HG03280 (cell line): ENCODE measurements around the gene OBP2B.

ENCODE experiments used
- ATAC-seq: cut with Tn5 transposase; IDR thresholded peaks from one replicate; pipeline ENCODE4 v1.9.1; 2021; ENCODE audit warnings: mild to moderate bottlenecking, moderate library complexity; ENCODE audit not compliant: unreplicated experiment

OBP2B gene

GRCh38 chr9:133202688-133203453, 6.2 kb downstream of the OBP2B start:
- no peak for ATAC-seq

GRCh38 chr9:133202145-133202513, 6.9 kb downstream of the OBP2B start:
- ATAC-seq = no peak

GRCh38 chr9:133201424-133202144, 7.5 kb downstream of the OBP2B start:
- no peak for ATAC-seq

GRCh38 chr9:133200631-133201030, 8.4 kb downstream of the OBP2B start:
- ATAC-seq = no peak

- no peak for ATAC-seq
These were observed 9.3 kb downstream of the OBP2B start for GRCh38 chr9:133199648-133200321.

- ATAC-seq = no peak
These were observed 14.0 kb downstream of the OBP2B start for GRCh38 chr9:133195029-133195428.

GRCh38 chr9:133194597-133194996, 14.5 kb downstream of the OBP2B start:
- ATAC-seq = no peak

- no peak for ATAC-seq
These were observed 17.1 kb downstream of the OBP2B start for GRCh38 chr9:133191989-133192388.

GRCh38 chr9:133189826-133190225, 19.2 kb downstream of the OBP2B start:
- ATAC-seq = no peak

GRCh38 chr9:133188843-133189180, 20.2 kb downstream of the OBP2B start:
- no peak for ATAC-seq

- no peak for ATAC-seq
These were observed 20.8 kb downstream of the OBP2B start for GRCh38 chr9:133188006-133188842.

GRCh38 chr9:133187561-133188005, 21.5 kb downstream of the OBP2B start:
- ATAC-seq = no peak

GRCh38 chr9:133186736-133187135, 22.3 kb downstream of the OBP2B start:
- ATAC-seq = no peak

GRCh38 chr9:133184971-133185370, 24.1 kb downstream of the OBP2B start:
- ATAC-seq = no peak

GRCh38 chr9:133182151-133182550, 26.9 kb downstream of the OBP2B start:
- ATAC-seq = no peak

GRCh38 chr9:133181561-133181960, 27.5 kb downstream of the OBP2B start:
- no peak for ATAC-seq

GRCh38 chr9:133180953-133181352, 28.1 kb downstream of the OBP2B start:
- no peak for ATAC-seq

- no peak for ATAC-seq
These were observed 36.0 kb downstream of the OBP2B start for GRCh38 chr9:133173056-133173455.

GRCh38 chr9:133171161-133171961, 37.7 kb downstream of the OBP2B start:
- ATAC-seq = no peak

- ATAC-seq = no peak
These were observed 38.3 kb downstream of the OBP2B start for GRCh38 chr9:133170716-133171115.
